ENCODE data around the gene MIX23.

Gene MIX23

GRCh38 chr3:122406198-122406597 lies 23.2 kb upstream of the MIX23 start:
- DNase-seq (ENCODE audit: extremely low read depth, low read depth), result no peak
- no peak for TF ChIP-seq CTCF (IDR thresholded peaks at IDR 0.05; ENCODE audit: low read depth, low read length)

- TF ChIP-seq CTCF (IDR thresholded peaks at IDR 0.05; ENCODE audit: low read depth, low read length), result no peak
- DNase-seq (ENCODE audit: extremely low read depth, low read depth), result no peak
Observed at GRCh38 chr3:122405015-122405414, 22.0 kb upstream of the MIX23 start.

GRCh38 chr3:122403489-122403888 lies 20.5 kb upstream of the MIX23 start:
- no peak for TF ChIP-seq CTCF (IDR thresholded peaks at IDR 0.05; ENCODE audit: low read depth, low read length)
- DNase-seq (ENCODE audit: extremely low read depth, low read depth), result no peak

GRCh38 chr3:122398920-122399319 lies 15.9 kb upstream of the MIX23 start:
- no peak for TF ChIP-seq CTCF (IDR thresholded peaks at IDR 0.05; ENCODE audit: low read depth, low read length)

GRCh38 chr3:122397201-122397600 lies 14.2 kb upstream of the MIX23 start:
- no peak for DNase-seq (ENCODE audit: extremely low read depth, low read depth)
- TF ChIP-seq CTCF (IDR thresholded peaks at IDR 0.05; ENCODE audit: low read depth, low read length), result no peak

More at GRCh38 chr3:122398920-122399319, 15.9 kb upstream of the MIX23 start:
- DNase-seq (ENCODE audit: extremely low read depth, low read depth), result no peak

- no peak for TF ChIP-seq CTCF (IDR thresholded peaks at IDR 0.05; ENCODE audit: low read depth, low read length)
- DNase-seq (ENCODE audit: extremely low read depth, low read depth), result no peak
Observed at GRCh38 chr3:122396511-122396910, 13.5 kb upstream of the MIX23 start.

GRCh38 chr3:122395582-122395981 lies 12.6 kb upstream of the MIX23 start:
- no peak for TF ChIP-seq CTCF (IDR thresholded peaks at IDR 0.05; ENCODE audit: low read depth, low read length)
- no peak for DNase-seq (ENCODE audit: extremely low read depth, low read depth)

All from AG09319 (cell line).